K562 (cell line): ENCODE data around the gene GMDS. TPM values are rescaled to one million over a fixed set of nuclear protein-coding genes. Genes with fewer than 3 reads are reported as not detected.

Source experiments
- ATAC-seq: fragments of 200-7000 bp; cut with Tn5 transposase; 3 replicates; pipeline ENCODE4 v1.9.1; 2020; ENCODE audit warnings: moderate library complexity
- BruUV-seq: library from RNA; stranded (reverse); fragments of 400-500 nt; replicated peaks from 2 replicates; lab custom pipeline; 2021; lab: Mats Ljungman, UMichigan
- CTCF ChIA-PET: fragments of 300-600 bp; formaldehyde crosslinking; extraction: SDS; loops from one replicate; lab custom pipeline; 2021; ENCODE audit warnings: low intra/inter-chr PET ratio; lab: Yijun Ruan, JAX
- POLR2A ChIA-PET: fragments of 300-600, 350-650 bp; sonication (Branson Sonifier 250); formaldehyde crosslinking; extraction: SDS; loops from one replicate; lab custom pipeline; 2021; ENCODE audit warnings: antibody characterized with exemption, inconsistent platforms; lab: Yijun Ruan, JAX
- DNase-seq, 4 experiments: peaks; one replicate each; pipeline versions ENCODE4 v3.0.0 to v3.0.0-alpha.2; 2011 to 2018; ENCODE audit warnings: low spot score in 3 of 4, mixed read lengths in 3 of 4; ENCODE audit errors: extremely low read depth in 1 of 4
- FAIRE-seq: peaks from 2 replicates; lab custom pipeline; 2011; peaks lifted over from hg19 to GRCh38; lab: Jason Lieb, UNC
- H2AFZ ChIP-seq: 2 replicates; pipeline ENCODE4 v1.6.0; 2011; ENCODE audit warnings: low read depth, low read length, control low read depth, inconsistent platforms
- H3K27ac ChIP-seq: fragments of 200-600 bp; 3 replicates; pipeline ENCODE4 v1.8.0; 2011; ENCODE audit warnings: low read depth, mild to moderate bottlenecking, control low read depth, inconsistent platforms, low read length, moderate library complexity, mixed read lengths; ENCODE audit errors: extremely low read depth
- H3K27me3 ChIP-seq, 2 experiments: fragments of 300-600 bp in 1 of 2; 2 replicates in 1 of 2; 3 replicates in 1 of 2; pipeline versions ENCODE4 v1.6.0 to v1.8.0; 2011; ENCODE audit warnings: inconsistent platforms in 2 of 2, low read length in 2 of 2, mild to moderate bottlenecking in 1 of 2, mixed read lengths in 1 of 2, moderate library complexity in 1 of 2; ENCODE audit not compliant: control insufficient read depth in 2 of 2, insufficient read depth in 2 of 2
- H3K36me3 ChIP-seq: fragments of 300-600 bp; 3 replicates; pipeline ENCODE4 v1.8.0; 2011; ENCODE audit warnings: mild to moderate bottlenecking, low read length, inconsistent platforms; ENCODE audit not compliant: control insufficient read depth, insufficient read depth
- H3K4me1 ChIP-seq, 2 experiments: fragments of 200-600 bp in 1 of 2; replicated peaks in 1 of 2; 2 replicates in 1 of 2; 3 replicates in 1 of 2; pipeline versions ENCODE4 v1.5.1 to v1.8.0; 2011; ENCODE audit warnings: inconsistent platforms in 2 of 2, low read length in 2 of 2, mild to moderate bottlenecking in 1 of 2, mixed read lengths in 1 of 2, moderate library complexity in 1 of 2; ENCODE audit not compliant: control insufficient read depth in 2 of 2, insufficient read depth in 2 of 2
- H3K4me2 ChIP-seq: 2 replicates; pipeline ENCODE4 v1.6.1; 2011; ENCODE audit warnings: low read length, control low read depth, inconsistent platforms, mixed read lengths; ENCODE audit not compliant: insufficient read depth
- H3K4me3 ChIP-seq: fragments of 200-600 bp; sonication (generic), shearing (Covaris generic); 2 replicates; pipeline ENCODE4 v1.5.1; 2016; ENCODE audit warnings: control low read depth, inconsistent platforms
- H3K79me2 ChIP-seq: fragments of 200-600 bp; 3 replicates; pipeline ENCODE4 v1.8.0; 2011; ENCODE audit warnings: low read length, inconsistent platforms; ENCODE audit not compliant: control insufficient read depth, insufficient read depth
- H3K9ac ChIP-seq, 2 experiments: 2 replicates each; pipeline versions ENCODE4 v1.6.0 to v1.6.1; 2011; ENCODE audit warnings: low read depth in 2 of 2, low read length in 2 of 2, control low read depth in 1 of 2, inconsistent platforms in 1 of 2, mild to moderate bottlenecking in 1 of 2, mixed read lengths in 1 of 2; ENCODE audit not compliant: insufficient read depth in 1 of 2
- H3K9me1 ChIP-seq: one replicate; pipeline ENCODE4 v1.6.0; 2011; ENCODE audit warnings: inconsistent platforms, mild to moderate bottlenecking, low read length, moderate library complexity; ENCODE audit not compliant: control insufficient read depth, insufficient read depth
- H3K9me3 ChIP-seq: replicated peaks from 2 replicates; pipeline ENCODE4 v1.5.1; 2011; ENCODE audit warnings: low read depth, low read length, inconsistent platforms; ENCODE audit not compliant: control insufficient read depth, insufficient read depth
- H4K20me1 ChIP-seq: replicated peaks from 2 replicates; pipeline ENCODE4 v1.6.1; 2011; ENCODE audit warnings: low read length, inconsistent platforms, mixed read lengths; ENCODE audit not compliant: control insufficient read depth, insufficient read depth
- CEBPG ChIP-seq, 3 experiments: fragments of 200-800 bp in 1 of 3; sonication (Bioruptor generic) in 1 of 3; sonication (generic) in 1 of 3; formaldehyde crosslinking in 1 of 3; IDR thresholded peaks in 2 of 3; conservative IDR thresholded peaks in 1 of 3; 2 replicates each; pipeline versions ENCODE4 v1.6.1 to v1.8.0; 2016 to 2022; ENCODE audit warnings: missing compliant biosample characterization in 2 of 3, missing genetic modification characterization in 2 of 3, mild to moderate bottlenecking in 1 of 3, missing genetic modification reagents in 1 of 3
- CTCF ChIP-seq, 3 experiments: IDR thresholded peaks in 2 of 3; conservative IDR thresholded peaks in 1 of 3; 2 replicates each; pipeline ENCODE4 v1.5.1; 2011 to 2012; ENCODE audit warnings: low read length in 3 of 3, mild to moderate bottlenecking in 3 of 3, control low read depth in 2 of 3, improper control_type of control experiment in 1 of 3, inconsistent platforms in 1 of 3, low read depth in 1 of 3, mixed read lengths in 1 of 3, moderate library complexity in 1 of 3; ENCODE audit not compliant: insufficient read depth in 2 of 3
- FOXA3 ChIP-seq, 2 experiments: fragments of 450-650 bp in 1 of 2; sonication (generic) in 1 of 2; formaldehyde crosslinking; IDR thresholded peaks in 1 of 2; conservative IDR thresholded peaks in 1 of 2; 2 replicates each; pipeline versions ENCODE4 v1.4.0 to v1.8.0; 2020 to 2022; ENCODE audit warnings: mild to moderate bottlenecking in 2 of 2, missing genetic modification reagents in 1 of 2
- KAT2B ChIP-seq: IDR thresholded peaks from one replicate; pipeline ENCODE4 v1.6.1; 2012; ENCODE audit warnings: low read depth, mild to moderate bottlenecking, control low read depth, inconsistent platforms, low read length, moderate library complexity
- MAFK ChIP-seq: IDR thresholded peaks from 2 replicates; pipeline ENCODE4 v1.6.1; 2011; ENCODE audit warnings: low read length, improper control_type of control experiment
- MXI1 ChIP-seq: IDR thresholded peaks from 2 replicates; pipeline ENCODE4 v1.6.1; 2011; ENCODE audit warnings: low read depth, mild to moderate bottlenecking, improper control_type of control experiment, low read length
- PRMT5 ChIP-seq: sonication (generic); formaldehyde crosslinking; IDR thresholded peaks from 2 replicates; pipeline ENCODE4 v1.5.0; 2020; ENCODE audit warnings: missing genetic modification reagents
- ZFP36 ChIP-seq: fragments of 150-350 bp; IDR thresholded peaks from 2 replicates; pipeline ENCODE4 v1.6.1; 2018; ENCODE audit warnings: low read length, low read depth; ENCODE audit not compliant: partially characterized antibody
- WGBS: fragments of 100-300 bp; shearing (Covaris generic); methylation state at CpG from one replicate; pipeline ENCODE4 v1.1.6; 2016; ENCODE audit warnings: low coverage, mixed read lengths; ENCODE audit not compliant: insufficient coverage; ENCODE audit errors: missing lambda C conversion rate; 5-methylcytosine and 5-hydroxymethylcytosine counted together
- in situ Hi-C: fragments of 300-500 bp; cut with MboI; formaldehyde crosslinking; loops from 4 replicates; pipeline ENCODE4 v1.15.0; 2018; ENCODE audit warnings: inconsistent platforms, mixed read lengths
- intact Hi-C: fragments of 100-400 bp; cut with micrococcal nuclease; formaldehyde crosslinking; loops from 2 replicates; pipeline ENCODE4 v1.14.2; 2022
- polyA plus RNA-seq, 8 experiments: library from polyadenylated mRNA; depleted of rRNA in 4 of 8; stranded (reverse) in 5 of 8; unstranded in 3 of 8; fragments of >200 nt; fragmentation: Nextera tagmentation in 2 of 8; fragmentation: Illumina TruSeq in 1 of 8; extraction: Ambion mirVana in 2 of 8; extraction: Trizol in 1 of 8; gene quantifications; 2 replicates each; pipeline versions ENCODE4 v1.2.1 to v1.2.3, GENCODE V29; 2011 to 2014; ENCODE audit warnings: inconsistent platforms in 1 of 8, missing spikeins in 1 of 8
- total RNA-seq, 7 experiments: library from RNA; depleted of rRNA in 6 of 7; stranded (reverse); fragments of >200 nt in 6 of 7; fragmentation: Illumina TruSeq in 2 of 7; extraction: Trizol in 2 of 7; gene quantifications; 2 replicates each; pipeline versions ENCODE4 v1.2.1 to v1.2.3, GENCODE V29; 2011 to 2021; ENCODE audit warnings: low replicate concordance in 1 of 7
- TF ChIP-seq, protein P1 (sequence below): sonication (generic); IDR thresholded peaks from 2 replicates; pipeline ENCODE4 v1.6.1; 2016
- TF ChIP-seq, protein P2 (sequence below): fragments of 200-800 bp; sonication (Bioruptor generic); IDR thresholded peaks from 2 replicates; pipeline ENCODE4 v1.6.1; 2016; ENCODE audit warnings: missing genetic modification characterization, missing compliant biosample characterization

Gene GMDS
- total and polyA plus RNA-seq, 9 of the 15 experiments (the other 6 are each of a cell fraction or from before 2014, with no cell fraction given) = 0.48 to 31.8 (median 13.4) TPM

- TF ChIP-seq CEBPG (CRISPR knock-in tag; IDR thresholded peaks at IDR 0.05) (no peak), CEBPG (tag; conservative IDR thresholded peaks at IDR 0.05 in 1 of 2, IDR thresholded peaks at IDR 0.05 in 1 of 2) (0 out of 4 replicates have a peak, but pooled peaks of 1 of the 2 experiments have one; percentile 19), FOXA3 (CRISPR knock-in tag; conservative IDR thresholded peaks at IDR 0.05 in 1 of 2, IDR thresholded peaks at IDR 0.05 in 1 of 2) (no peak), MAFK (no peak), ZFP36 (no peak)
- TF ChIP-seq, protein P1, sequence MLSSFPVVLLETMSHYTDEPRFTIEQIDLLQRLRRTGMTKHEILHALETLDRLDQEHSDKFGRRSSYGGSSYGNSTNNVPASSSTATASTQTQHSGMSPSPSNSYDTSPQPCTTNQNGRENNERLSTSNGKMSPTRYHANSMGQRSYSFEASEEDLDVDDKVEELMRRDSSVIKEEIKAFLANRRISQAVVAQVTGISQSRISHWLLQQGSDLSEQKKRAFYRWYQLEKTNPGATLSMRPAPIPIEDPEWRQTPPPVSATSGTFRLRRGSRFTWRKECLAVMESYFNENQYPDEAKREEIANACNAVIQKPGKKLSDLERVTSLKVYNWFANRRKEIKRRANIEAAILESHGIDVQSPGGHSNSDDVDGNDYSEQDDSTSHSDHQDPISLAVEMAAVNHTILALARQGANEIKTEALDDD = peak; percentile 93
Measured at GRCh38 chr6:2038092-2038491, 207.3 kb downstream of the GMDS start (continued).

DNA sequence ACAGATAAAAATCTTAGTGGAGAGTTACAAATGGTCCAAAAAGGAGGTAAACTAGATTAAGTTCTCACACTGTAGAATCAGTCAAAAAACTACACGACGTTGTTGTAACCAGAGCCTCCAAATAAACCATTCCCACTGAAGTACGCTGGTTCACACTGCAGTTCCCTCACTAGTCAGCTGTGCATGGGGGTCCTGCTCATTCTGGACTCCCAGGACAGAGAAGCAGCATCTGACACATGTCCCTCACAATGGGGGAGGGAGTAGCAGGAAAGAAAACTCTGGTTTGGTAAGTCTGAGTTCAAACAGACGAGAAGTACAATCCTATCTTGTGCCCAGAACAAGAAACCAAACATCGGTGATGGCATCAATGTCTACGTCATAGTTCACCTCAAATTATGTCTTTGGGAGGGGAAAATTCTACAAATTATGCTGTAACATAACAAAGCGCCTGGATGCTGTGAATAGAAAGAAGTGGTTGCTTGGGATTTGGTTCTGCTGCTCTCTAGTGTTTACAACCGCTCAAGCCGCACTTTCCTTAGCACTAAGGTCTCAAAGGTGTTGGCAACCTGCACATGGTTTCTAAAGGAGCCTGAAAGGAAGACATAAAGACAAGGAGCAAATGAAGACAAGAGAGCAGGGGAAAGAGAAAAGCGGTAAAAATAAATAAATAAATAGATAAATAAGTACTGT lies 208.0 kb downstream of the GMDS start:
- no peaks in the 10 kb centered on the region; the same call in 1 of the 2 replicates for H4K20me1 ChIP-seq
- no peak overlapping the region for H3K9ac ChIP-seq
- peaks cover 6 to 16% of the 10 kb centered on the region in 2 experiments for H3K27me3 ChIP-seq
- H3K4me3 ChIP-seq = no peak overlapping the region
- WGBS = 19% methylated on average over 10 of the region's 10 CpGs
- DNase-seq = no peak
- no peak for ATAC-seq
- H3K4me2 ChIP-seq = no peak overlapping the region
- H3K79me2 ChIP-seq = no peaks in the 10 kb centered on the region
- no peaks in the 10 kb centered on the region; a peak in 1 of 5 replicates for H3K4me1 ChIP-seq
- no TSS peak for BruUV-seq
- H3K36me3 ChIP-seq = no peaks in the 10 kb centered on the region
- H3K9me1 ChIP-seq = no peaks in the 10 kb centered on the region
- CTCF ChIA-PET = no interaction called here
- POLR2A ChIA-PET = interaction anchor here (0.7 to 0.8 kb wide), 2 partner anchors 9 to 155 kb away, joined by 3 read pairs; no protein-coding TSS in a partner anchor
- no peak overlapping the region for H3K27ac ChIP-seq
- no peak for FAIRE-seq
- intact Hi-C loops (no loop called here), in situ Hi-C loops (no loop called here)
- no peaks in the 10 kb centered on the region for H3K9me3 ChIP-seq
- H2AFZ ChIP-seq = no peak overlapping the region
- TF ChIP-seq, protein P2, sequence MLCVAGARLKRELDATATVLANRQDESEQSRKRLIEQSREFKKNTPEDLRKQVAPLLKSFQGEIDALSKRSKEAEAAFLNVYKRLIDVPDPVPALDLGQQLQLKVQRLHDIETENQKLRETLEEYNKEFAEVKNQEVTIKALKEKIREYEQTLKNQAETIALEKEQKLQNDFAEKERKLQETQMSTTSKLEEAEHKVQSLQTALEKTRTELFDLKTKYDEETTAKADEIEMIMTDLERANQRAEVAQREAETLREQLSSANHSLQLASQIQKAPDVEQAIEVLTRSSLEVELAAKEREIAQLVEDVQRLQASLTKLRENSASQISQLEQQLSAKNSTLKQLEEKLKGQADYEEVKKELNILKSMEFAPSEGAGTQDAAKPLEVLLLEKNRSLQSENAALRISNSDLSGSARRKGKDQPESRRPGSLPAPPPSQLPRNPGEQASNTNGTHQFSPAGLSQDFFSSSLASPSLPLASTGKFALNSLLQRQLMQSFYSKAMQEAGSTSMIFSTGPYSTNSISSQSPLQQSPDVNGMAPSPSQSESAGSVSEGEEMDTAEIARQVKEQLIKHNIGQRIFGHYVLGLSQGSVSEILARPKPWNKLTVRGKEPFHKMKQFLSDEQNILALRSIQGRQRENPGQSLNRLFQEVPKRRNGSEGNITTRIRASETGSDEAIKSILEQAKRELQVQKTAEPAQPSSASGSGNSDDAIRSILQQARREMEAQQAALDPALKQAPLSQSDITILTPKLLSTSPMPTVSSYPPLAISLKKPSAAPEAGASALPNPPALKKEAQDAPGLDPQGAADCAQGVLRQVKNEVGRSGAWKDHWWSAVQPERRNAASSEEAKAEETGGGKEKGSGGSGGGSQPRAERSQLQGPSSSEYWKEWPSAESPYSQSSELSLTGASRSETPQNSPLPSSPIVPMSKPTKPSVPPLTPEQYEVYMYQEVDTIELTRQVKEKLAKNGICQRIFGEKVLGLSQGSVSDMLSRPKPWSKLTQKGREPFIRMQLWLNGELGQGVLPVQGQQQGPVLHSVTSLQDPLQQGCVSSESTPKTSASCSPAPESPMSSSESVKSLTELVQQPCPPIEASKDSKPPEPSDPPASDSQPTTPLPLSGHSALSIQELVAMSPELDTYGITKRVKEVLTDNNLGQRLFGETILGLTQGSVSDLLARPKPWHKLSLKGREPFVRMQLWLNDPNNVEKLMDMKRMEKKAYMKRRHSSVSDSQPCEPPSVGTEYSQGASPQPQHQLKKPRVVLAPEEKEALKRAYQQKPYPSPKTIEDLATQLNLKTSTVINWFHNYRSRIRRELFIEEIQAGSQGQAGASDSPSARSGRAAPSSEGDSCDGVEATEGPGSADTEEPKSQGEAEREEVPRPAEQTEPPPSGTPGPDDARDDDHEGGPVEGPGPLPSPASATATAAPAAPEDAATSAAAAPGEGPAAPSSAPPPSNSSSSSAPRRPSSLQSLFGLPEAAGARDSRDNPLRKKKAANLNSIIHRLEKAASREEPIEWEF (CRISPR knock-in tag) = no peak
- 0 out of 6 replicates have a peak, but pooled peaks of 1 of the 3 experiments have one; percentile 4 for TF ChIP-seq CTCF (IDR thresholded peaks at IDR 0.05 in 2 of 3, conservative IDR thresholded peaks at IDR 0.05 in 1 of 3; ENCODE audit: insufficient read depth in 2 of 3, low read depth in 1 of 3, low read length in 3 of 3)
- TF ChIP-seq MXI1 = no peak
- no peak for TF ChIP-seq KAT2B
- TF ChIP-seq PRMT5 (CRISPR knock-in tag) = no peak
